Spinal cord (tissue), 10 donors: Measurements from ENCODE around the gene MAP1LC3A. TPM values are rescaled to one million over a fixed set of nuclear protein-coding genes. Genes with fewer than 3 reads are reported as not detected.
A peak's percentile ranks its signal among the peaks of the same experiment; 100 is the strongest.

Experiments
- DNase-seq, 6 donors: peaks; one replicate each; pipeline versions ENCODE4 v3.0.0 to v3.0.0-alpha.2; 2013 to 2015; ENCODE audit warnings: low spot score in 6 of 6, low read depth in 4 of 6
- H3K27ac ChIP-seq: one replicate; pipeline ENCODE4 v1.5.1; 2013; ENCODE audit warnings: low read depth, low read length, control low read depth
- H3K27me3 ChIP-seq: one replicate; pipeline ENCODE4 v1.6.1; 2013; ENCODE audit warnings: low read length; ENCODE audit not compliant: control insufficient read depth, insufficient read depth
- H3K36me3 ChIP-seq: one replicate; pipeline ENCODE4 v1.6.1; 2013; ENCODE audit warnings: low read length; ENCODE audit not compliant: control insufficient read depth, insufficient read depth
- H3K4me1 ChIP-seq: one replicate; pipeline ENCODE4 v1.6.1; 2013; ENCODE audit warnings: low read length; ENCODE audit not compliant: control insufficient read depth, insufficient read depth
- H3K4me3 ChIP-seq: one replicate; pipeline ENCODE4 v1.5.1; 2013; ENCODE audit warnings: low read depth, low read length, control low read depth
- H3K9me3 ChIP-seq: one replicate; pipeline ENCODE4 v1.6.1; 2013; ENCODE audit warnings: low read length; ENCODE audit not compliant: control insufficient read depth, insufficient read depth
- WGBS: methylation state at CpG from one replicate; pipeline ENCODE4 v1.1.5; 2013; ENCODE audit warnings: missing lambda C conversion rate; ENCODE audit not compliant: insufficient coverage; 5-methylcytosine and 5-hydroxymethylcytosine counted together
- polyA plus RNA-seq, 2 donors: library from polyadenylated mRNA; unstranded; fragments of 120-200 nt; gene quantifications; one replicate each; pipeline ENCODE4 v1.2.1, GENCODE V29; 2013; ENCODE audit not compliant: insufficient read length in 2 of 2
- total RNA-seq, 2 donors: library from RNA; depleted of rRNA in 1 of 2; stranded (reverse); fragments of 120-200 nt in 1 of 2; fragments of >200 nt in 1 of 2; gene quantifications; one replicate each; pipeline versions ENCODE4 v1.2.3 to v1.2.4, GENCODE V29; 2013 to 2014
- donor health status: healthy.

Gene MAP1LC3A
- total and polyA plus RNA-seq, 4 donors: 61.6 to 307 (median 219) TPM

- H3K36me3 ChIP-seq: peaks cover 47% of the 10 kb centered on the region
- no peaks in the 10 kb centered on the region for H3K9me3 ChIP-seq
- H3K27ac ChIP-seq: no peak overlapping the region
- H3K4me1 ChIP-seq: peaks cover 9% of the 10 kb centered on the region
- no peaks in the 10 kb centered on the region for H3K27me3 ChIP-seq
- peak in 1 of 6 donors; percentile 2 for DNase-seq
- H3K4me3 ChIP-seq: no peak overlapping the region
- whole genome bisulfite sequencing: 89% methylated on average over 4 of the region's 11 CpGs
These were observed 20.9 kb downstream of the MAP1LC3A start for GRCh38 chr20:34579191-34579978.

DNA sequence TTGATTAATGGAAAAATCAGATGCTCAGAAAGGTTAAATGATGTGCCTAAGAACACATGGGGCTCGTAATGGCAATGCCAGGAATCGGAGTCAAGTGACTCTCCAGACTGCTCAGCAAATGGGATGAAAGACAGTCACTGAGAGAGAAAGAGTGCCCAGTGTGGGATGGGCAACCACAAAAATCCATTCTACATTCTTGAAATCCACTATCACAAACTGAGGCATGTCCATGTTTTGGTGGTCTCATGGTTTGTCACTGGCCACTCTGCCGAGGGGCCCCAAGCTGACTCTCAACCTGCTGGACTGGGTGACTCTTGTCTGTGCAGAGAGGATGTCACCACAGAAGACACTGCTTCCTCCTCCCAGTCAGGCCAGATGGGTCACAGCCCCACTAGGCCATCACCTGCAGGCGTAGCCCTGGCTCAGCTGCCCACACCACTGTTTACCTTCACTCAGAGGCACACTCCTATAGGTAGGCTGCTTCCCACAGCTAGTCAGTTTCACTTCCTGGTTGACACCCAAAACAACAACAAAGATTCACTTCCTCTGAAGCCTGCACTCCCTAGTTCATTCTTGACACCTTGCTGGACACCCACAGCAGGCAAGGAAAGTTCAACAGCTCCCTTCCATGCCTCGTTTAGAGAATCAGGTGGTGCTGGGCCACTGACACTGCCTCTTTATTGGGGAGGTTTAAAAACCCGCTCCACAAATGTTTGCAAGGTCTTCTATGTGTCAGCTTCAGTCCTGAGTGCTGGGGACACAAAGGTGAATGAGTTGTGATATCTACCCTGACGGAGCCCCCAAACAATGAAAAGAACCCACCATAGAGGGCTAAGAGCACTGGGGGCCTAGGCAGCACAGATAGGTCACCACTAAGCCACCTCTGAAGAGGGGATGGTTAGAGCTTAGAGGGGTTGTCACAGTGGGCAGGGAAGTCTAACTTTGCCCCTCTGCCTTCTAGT, 21.7 kb downstream of the MAP1LC3A start:
- Histone ChIP-seq H3K27ac (no peak overlapping the region), H3K4me3 (no peak overlapping the region), H3K27me3 (no peaks in the 10 kb centered on the region), H3K36me3 (peaks cover 47% of the 10 kb centered on the region), H3K4me1 (peaks cover 9% of the 10 kb centered on the region), H3K9me3 (no peaks in the 10 kb centered on the region)
- 99% methylated on average over 6 of the region's 7 CpGs for WGBS
- no peak for DNase-seq

GRCh38 chr20:34581341-34582184, 23.0 kb downstream of the MAP1LC3A start:
- no peaks in the 10 kb centered on the region for H3K27me3 ChIP-seq
- peak overlapping the region; percentile 83 for H3K27ac ChIP-seq
- peak in 5 of 6 donors; percentile 13 to 74 (median 28) for DNase-seq
- 84% methylated on average over 8 of the region's 11 CpGs for WGBS
- H3K36me3 ChIP-seq: peaks cover 48% of the 10 kb centered on the region
- H3K9me3 ChIP-seq: no peaks in the 10 kb centered on the region
- peaks cover 9% of the 10 kb centered on the region for H3K4me1 ChIP-seq
- H3K4me3 ChIP-seq: no peak overlapping the region

DNA sequence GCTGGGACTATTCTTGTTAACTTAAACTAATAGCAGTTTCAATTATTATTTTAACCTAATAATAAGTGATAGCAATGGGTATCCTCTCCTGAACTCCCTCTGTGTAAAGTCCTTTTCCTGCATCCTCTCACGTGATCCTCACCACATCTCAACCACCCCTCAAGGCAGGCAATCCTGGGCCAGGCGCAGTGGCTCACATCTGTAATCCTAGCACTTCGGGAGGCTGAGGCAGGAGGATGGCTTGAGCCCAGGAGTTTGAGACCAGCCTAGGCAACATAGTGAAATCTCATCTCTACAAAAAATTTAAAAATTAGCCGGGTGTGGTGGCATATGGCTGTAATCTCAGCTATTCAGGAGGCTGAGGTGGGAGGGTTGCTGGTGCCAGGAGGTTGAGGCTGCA, 23.7 kb downstream of the MAP1LC3A start:
- peak overlapping the region; percentile 83 for H3K27ac ChIP-seq

DNA sequence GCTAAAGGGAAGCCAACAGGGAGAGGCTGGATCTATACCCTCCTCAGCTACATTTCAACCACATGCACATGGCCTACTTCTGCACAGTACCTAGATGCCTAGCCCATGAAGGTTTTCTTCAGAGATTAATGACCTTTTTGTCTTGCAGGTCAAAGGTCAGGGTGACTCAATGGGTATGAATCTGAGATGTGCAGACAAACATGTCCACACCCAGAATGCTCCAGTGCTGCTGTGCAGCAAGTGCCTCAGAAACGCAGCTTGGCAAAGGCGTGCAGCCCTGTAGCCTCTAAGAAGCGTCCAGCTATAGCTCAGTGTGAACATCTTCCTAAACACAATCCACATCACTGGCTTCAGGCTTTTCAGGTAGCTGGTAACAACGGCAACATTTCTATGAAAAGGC, 24.4 kb downstream of the MAP1LC3A start:
- Histone ChIP-seq H3K36me3 (peaks cover 49% of the 10 kb centered on the region), H3K4me3 (no peak overlapping the region), H3K4me1 (peaks cover 9% of the 10 kb centered on the region), H3K27ac (no peak overlapping the region), H3K9me3 (no peaks in the 10 kb centered on the region), H3K27me3 (no peaks in the 10 kb centered on the region)
- no peak for DNase-seq
- 90% methylated on average over 4 of the region's 4 CpGs for WGBS

More for the DNA sequence above, 23.7 kb downstream of the MAP1LC3A start:
- Histone ChIP-seq H3K36me3 (peaks cover 49% of the 10 kb centered on the region), H3K4me3 (no peak overlapping the region), H3K9me3 (no peaks in the 10 kb centered on the region), H3K4me1 (peaks cover 9% of the 10 kb centered on the region), H3K27me3 (no peaks in the 10 kb centered on the region)
- WGBS: 83% methylated on average over 2 of the region's 4 CpGs
- DNase-seq: no peak

- H3K27me3 ChIP-seq: no peaks in the 10 kb centered on the region
- no peak overlapping the region for H3K27ac ChIP-seq
- no peak overlapping the region for H3K4me3 ChIP-seq
- H3K36me3 ChIP-seq: peaks cover 49% of the 10 kb centered on the region
- WGBS: 80% methylated on average over 5 of the region's 6 CpGs
- no peak for DNase-seq
- H3K9me3 ChIP-seq: no peaks in the 10 kb centered on the region
- H3K4me1 ChIP-seq: peaks cover 9% of the 10 kb centered on the region
These were observed 25.0 kb downstream of the MAP1LC3A start for GRCh38 chr20:34583544-34583943.

GRCh38 chr20:34585019-34585418, 26.5 kb downstream of the MAP1LC3A start:
- WGBS: 98% methylated on average over 4 of the region's 5 CpGs
- Histone ChIP-seq H3K27ac (no peak overlapping the region), H3K36me3 (peaks cover 42% of the 10 kb centered on the region), H3K27me3 (no peaks in the 10 kb centered on the region), H3K4me1 (peaks cover 9% of the 10 kb centered on the region), H3K9me3 (no peaks in the 10 kb centered on the region), H3K4me3 (no peak overlapping the region)
- DNase-seq: no peak

- no peaks in the 10 kb centered on the region for H3K9me3 ChIP-seq
- H3K27me3 ChIP-seq: no peaks in the 10 kb centered on the region
- WGBS: 92% methylated on average over 7 of the region's 9 CpGs
- DNase-seq: no peak
- H3K4me1 ChIP-seq: peaks cover 4% of the 10 kb centered on the region
- no peak overlapping the region for H3K4me3 ChIP-seq
- no peak overlapping the region for H3K27ac ChIP-seq
- peaks cover 31% of the 10 kb centered on the region for H3K36me3 ChIP-seq
These were observed 28.1 kb downstream of the MAP1LC3A start for GRCh38 chr20:34586488-34587163.
